OCI-LY1 (cell line): ENCODE measurements around the gene OAF.

Experiments
- H2AFZ ChIP-seq: fragments of 200-600 bp; sonication (generic), shearing (Covaris generic); 2 replicates; pipeline ENCODE4 v1.6.0; 2014; ENCODE audit warnings: antibody characterized with exemption, mild to moderate bottlenecking, low read length
- H3F3A ChIP-seq: fragments of 200-600 bp; sonication (generic), shearing (Covaris generic); 2 replicates; pipeline ENCODE4 v1.6.0; 2014; ENCODE audit warnings: mild to moderate bottlenecking, antibody characterized with exemption, low read length, moderate library complexity; ENCODE audit not compliant: insufficient read depth
- H3K27ac ChIP-seq: fragments of 200-600 bp; sonication (generic); 2 replicates; pipeline ENCODE4 v1.5.1; 2014; ENCODE audit warnings: low read length, mixed run types, mild to moderate bottlenecking, low read depth; ENCODE audit not compliant: poor library complexity, severe bottlenecking
- H3K27me3 ChIP-seq: fragments of 200-600 bp; sonication (generic); 2 replicates; pipeline ENCODE4 v1.6.0; 2014; ENCODE audit warnings: antibody characterized with exemption, mild to moderate bottlenecking, low read length, moderate library complexity; ENCODE audit not compliant: insufficient read depth
- H3K36me3 ChIP-seq: fragments of 200-600 bp; sonication (generic); 2 replicates; pipeline ENCODE4 v1.6.1; 2014; ENCODE audit warnings: mild to moderate bottlenecking, antibody characterized with exemption, low read length, moderate library complexity, mixed read lengths; ENCODE audit not compliant: insufficient read depth
- H3K4me1 ChIP-seq: fragments of 200-600 bp; sonication (generic); 2 replicates; pipeline ENCODE4 v1.5.1; 2014; ENCODE audit warnings: mild to moderate bottlenecking, low read length, moderate library complexity; ENCODE audit not compliant: insufficient read depth, severe bottlenecking
- H3K4me2 ChIP-seq: fragments of 200-600 bp; sonication (generic), shearing (Covaris generic); 2 replicates; pipeline ENCODE4 v1.6.1; 2014; ENCODE audit warnings: low read length
- H3K4me3 ChIP-seq: fragments of 200-600 bp; sonication (generic); 2 replicates; pipeline ENCODE4 v1.5.1; 2014; ENCODE audit warnings: low read length, low read depth, mild to moderate bottlenecking, mixed read lengths; ENCODE audit not compliant: poor library complexity, severe bottlenecking
- H3K79me2 ChIP-seq: fragments of 200-600 bp; shearing (Covaris generic); 2 replicates; pipeline ENCODE4 v1.6.1; 2016; ENCODE audit warnings: mixed run types, low read length, mixed read lengths; ENCODE audit not compliant: insufficient read depth
- H3K9ac ChIP-seq: fragments of 200-600 bp; sonication (generic), shearing (Covaris generic); 2 replicates; pipeline ENCODE4 v1.6.1; 2014; ENCODE audit warnings: mild to moderate bottlenecking, low read length, mixed read lengths
- H3K9me2 ChIP-seq: fragments of 200-600 bp; sonication (generic), shearing (Covaris generic); 2 replicates; pipeline ENCODE4 v1.6.1; 2014; ENCODE audit warnings: low read depth, mild to moderate bottlenecking, low read length, mixed read lengths
- H3K9me3 ChIP-seq: fragments of 200-600 bp; shearing (Covaris generic); 2 replicates; pipeline ENCODE4 v1.6.1; 2014; ENCODE audit warnings: low read length, mixed read lengths
- H4K20me1 ChIP-seq: fragments of 200-600 bp; sonication (generic), shearing (Covaris generic); 2 replicates; pipeline ENCODE4 v1.6.0; 2016; ENCODE audit warnings: mild to moderate bottlenecking, low read length; ENCODE audit not compliant: insufficient read depth
- CTCF ChIP-seq: fragments of 200-600 bp; sonication (generic), shearing (Covaris generic); IDR thresholded peaks from 2 replicates; pipeline ENCODE4 v1.5.1; 2017; ENCODE audit warnings: mild to moderate bottlenecking, antibody characterized with exemption, low read length, moderate library complexity, mixed read lengths
- EZH2 ChIP-seq: fragments of 200-600 bp; sonication (generic), shearing (Covaris generic); IDR thresholded peaks from 2 replicates; pipeline ENCODE4 v1.8.0; 2017; ENCODE audit warnings: borderline replicate concordance, mixed run types, mild to moderate bottlenecking, antibody characterized with exemption, low read length, moderate library complexity, mixed read lengths

Gene OAF

GRCh38 chr11:120197977-120198376 lies 12.9 kb upstream of the OAF start:
- H3K27me3 ChIP-seq, result no peaks in the 10 kb centered on the region
- H3F3A ChIP-seq, result no peaks in the 10 kb centered on the region
- no peaks in the 10 kb centered on the region for H3K36me3 ChIP-seq
- H3K79me2 ChIP-seq, result no peaks in the 10 kb centered on the region
- no peaks in the 10 kb centered on the region for H3K9me2 ChIP-seq
- H2AFZ ChIP-seq, result no peak overlapping the region
- H3K4me1 ChIP-seq, result no peaks in the 10 kb centered on the region
- TF ChIP-seq EZH2, result no peak
- no peak overlapping the region for H3K27ac ChIP-seq
- no peak overlapping the region for H3K4me2 ChIP-seq
- H3K9ac ChIP-seq, result no peak overlapping the region
- H3K4me3 ChIP-seq, result no peak overlapping the region
- H3K9me3 ChIP-seq, result no peaks in the 10 kb centered on the region
- H4K20me1 ChIP-seq, result no peaks in the 10 kb centered on the region

GRCh38 chr11:120198403-120198786 lies 12.4 kb upstream of the OAF start:
- Histone ChIP-seq H3K36me3 (no peaks in the 10 kb centered on the region), H3K9me2 (no peaks in the 10 kb centered on the region), H3K27me3 (no peaks in the 10 kb centered on the region), H3K4me2 (no peak overlapping the region), H3K79me2 (no peaks in the 10 kb centered on the region), H3K4me1 (no peaks in the 10 kb centered on the region), H4K20me1 (no peaks in the 10 kb centered on the region), H3K4me3 (no peak overlapping the region), H3K9ac (no peak overlapping the region), H2AFZ (no peak overlapping the region), H3K9me3 (no peaks in the 10 kb centered on the region), H3F3A (no peaks in the 10 kb centered on the region), H3K27ac (no peak overlapping the region)
- TF ChIP-seq EZH2 (no peak), CTCF (no peak)

GRCh38 chr11:120198787-120199469 lies 11.9 kb upstream of the OAF start:
- no peak overlapping the region for H3K4me3 ChIP-seq
- no peak overlapping the region for H3K4me2 ChIP-seq
- no peaks in the 10 kb centered on the region for H3K36me3 ChIP-seq
- no peak overlapping the region for H2AFZ ChIP-seq
- H3K27ac ChIP-seq, result no peak overlapping the region
- H3K9me3 ChIP-seq, result no peaks in the 10 kb centered on the region
- no peak overlapping the region for H3K9ac ChIP-seq
- no peak for TF ChIP-seq EZH2
- TF ChIP-seq CTCF, result no peak
- no peaks in the 10 kb centered on the region for H3K27me3 ChIP-seq
- no peaks in the 10 kb centered on the region for H3K79me2 ChIP-seq
- no peaks in the 10 kb centered on the region for H3K4me1 ChIP-seq
- no peaks in the 10 kb centered on the region for H3K9me2 ChIP-seq
- H3F3A ChIP-seq, result no peaks in the 10 kb centered on the region
- H4K20me1 ChIP-seq, result no peaks in the 10 kb centered on the region

GRCh38 chr11:120199613-120200012 lies 11.2 kb upstream of the OAF start:
- Histone ChIP-seq H3K27me3 (no peaks in the 10 kb centered on the region), H4K20me1 (no peaks in the 10 kb centered on the region), H2AFZ (no peak overlapping the region), H3K4me2 (no peak overlapping the region), H3K9me2 (no peaks in the 10 kb centered on the region), H3K9me3 (no peaks in the 10 kb centered on the region), H3K79me2 (no peaks in the 10 kb centered on the region), H3K36me3 (no peaks in the 10 kb centered on the region), H3F3A (no peaks in the 10 kb centered on the region), H3K4me3 (no peak overlapping the region), H3K4me1 (no peaks in the 10 kb centered on the region), H3K27ac (no peak overlapping the region), H3K9ac (no peak overlapping the region)
- TF ChIP-seq CTCF, result no peak
- no peak for TF ChIP-seq EZH2
